A673 (cell line): Measurements from ENCODE around the gene PAOX.

Source experiments
- EZH2 ChIP-seq: fragments of 200-600 bp; sonication (generic); IDR thresholded peaks from 2 replicates; pipeline ENCODE4 v1.6.1; 2017; ENCODE audit warnings: borderline replicate concordance, low read depth, mild to moderate bottlenecking, mixed read lengths, antibody characterized with exemption, low read length; ENCODE audit not compliant: poor library complexity, severe bottlenecking
- TF ChIP-seq, protein P1 (sequence below): fragments of 300-800, 200-600 bp; sonication (generic); conservative IDR thresholded peaks from 2 replicates; pipeline ENCODE4 v1.5.1; 2017; ENCODE audit warnings: low read depth, mild to moderate bottlenecking, antibody characterized with exemption, low read length, moderate library complexity, mixed read lengths

- TF ChIP-seq, protein P1, sequence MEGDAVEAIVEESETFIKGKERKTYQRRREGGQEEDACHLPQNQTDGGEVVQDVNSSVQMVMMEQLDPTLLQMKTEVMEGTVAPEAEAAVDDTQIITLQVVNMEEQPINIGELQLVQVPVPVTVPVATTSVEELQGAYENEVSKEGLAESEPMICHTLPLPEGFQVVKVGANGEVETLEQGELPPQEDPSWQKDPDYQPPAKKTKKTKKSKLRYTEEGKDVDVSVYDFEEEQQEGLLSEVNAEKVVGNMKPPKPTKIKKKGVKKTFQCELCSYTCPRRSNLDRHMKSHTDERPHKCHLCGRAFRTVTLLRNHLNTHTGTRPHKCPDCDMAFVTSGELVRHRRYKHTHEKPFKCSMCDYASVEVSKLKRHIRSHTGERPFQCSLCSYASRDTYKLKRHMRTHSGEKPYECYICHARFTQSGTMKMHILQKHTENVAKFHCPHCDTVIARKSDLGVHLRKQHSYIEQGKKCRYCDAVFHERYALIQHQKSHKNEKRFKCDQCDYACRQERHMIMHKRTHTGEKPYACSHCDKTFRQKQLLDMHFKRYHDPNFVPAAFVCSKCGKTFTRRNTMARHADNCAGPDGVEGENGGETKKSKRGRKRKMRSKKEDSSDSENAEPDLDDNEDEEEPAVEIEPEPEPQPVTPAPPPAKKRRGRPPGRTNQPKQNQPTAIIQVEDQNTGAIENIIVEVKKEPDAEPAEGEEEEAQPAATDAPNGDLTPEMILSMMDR, result no peak
- no peak for TF ChIP-seq EZH2
Measured at GRCh38 chr10:133353202-133353959, 25.7 kb upstream of the PAOX start.
